LNCaP clone FGC (cell line): ENCODE results near the gene PRR14L.
"Not testable (repeated sequence)": the region's sequence is repeated elsewhere in the genome, so short reads cannot be mapped to it uniquely, and the experiment has no call there.

ENCODE experiments used
- DNase-seq: peaks from one replicate; pipeline ENCODE4 v3.0.0-alpha.2; 2011; ENCODE audit warnings: low read depth
- H3K4me3 ChIP-seq: 2 replicates; pipeline ENCODE4 v1.5.1; 2011; ENCODE audit warnings: mild to moderate bottlenecking, low read depth, low read length, control low read depth
- TF ChIP-seq, protein P1 (sequence below): IDR thresholded peaks from 2 replicates; pipeline ENCODE4 v1.5.1; 2012; ENCODE audit warnings: mild to moderate bottlenecking; ENCODE audit not compliant: control insufficient read depth, insufficient read depth; ENCODE audit errors: extremely low read depth

Gene PRR14L

DNA sequence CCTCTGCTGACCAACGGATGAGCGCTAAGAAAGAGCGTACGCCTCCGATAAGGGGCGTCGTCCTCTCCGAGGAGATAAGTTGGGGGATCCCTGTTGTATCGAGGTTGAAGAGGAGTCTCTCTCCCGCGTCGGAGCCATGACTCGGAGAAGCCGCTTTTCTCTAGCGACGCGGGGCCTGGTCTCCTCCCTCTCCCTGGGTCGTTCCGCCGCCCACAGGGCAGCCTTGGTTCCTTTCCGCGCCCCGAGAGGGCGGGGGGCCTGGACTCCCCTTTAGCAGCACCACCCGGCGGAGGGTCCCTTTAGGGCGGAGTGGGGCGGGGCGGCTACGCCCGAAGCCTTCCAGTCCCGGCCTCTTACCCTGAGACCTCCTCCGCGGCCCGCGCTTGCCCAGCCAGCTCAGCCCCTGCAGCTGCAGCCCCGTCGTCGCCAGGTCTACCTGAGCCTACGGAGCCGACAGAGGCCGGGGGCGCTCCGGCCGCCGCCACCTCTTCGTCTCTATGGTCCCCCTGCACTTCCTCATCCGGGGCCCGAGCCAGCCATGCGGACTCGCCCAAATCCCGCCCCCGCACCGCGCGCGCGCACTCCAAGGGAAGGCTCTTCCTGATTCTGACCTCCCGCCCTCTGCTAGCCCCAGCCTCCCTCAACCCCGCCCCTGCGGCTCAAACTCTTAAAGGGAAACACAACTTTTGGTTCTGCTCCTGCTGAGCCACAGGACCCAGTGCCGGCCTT lies at the start of gene PRR14L:
TSS of gene PRR14L (minus strand) at position 497 of the 729 bp plus-strand sequence. CDS start 11,272 bp downstream, outside the sequence.
- TF ChIP-seq, protein P1, sequence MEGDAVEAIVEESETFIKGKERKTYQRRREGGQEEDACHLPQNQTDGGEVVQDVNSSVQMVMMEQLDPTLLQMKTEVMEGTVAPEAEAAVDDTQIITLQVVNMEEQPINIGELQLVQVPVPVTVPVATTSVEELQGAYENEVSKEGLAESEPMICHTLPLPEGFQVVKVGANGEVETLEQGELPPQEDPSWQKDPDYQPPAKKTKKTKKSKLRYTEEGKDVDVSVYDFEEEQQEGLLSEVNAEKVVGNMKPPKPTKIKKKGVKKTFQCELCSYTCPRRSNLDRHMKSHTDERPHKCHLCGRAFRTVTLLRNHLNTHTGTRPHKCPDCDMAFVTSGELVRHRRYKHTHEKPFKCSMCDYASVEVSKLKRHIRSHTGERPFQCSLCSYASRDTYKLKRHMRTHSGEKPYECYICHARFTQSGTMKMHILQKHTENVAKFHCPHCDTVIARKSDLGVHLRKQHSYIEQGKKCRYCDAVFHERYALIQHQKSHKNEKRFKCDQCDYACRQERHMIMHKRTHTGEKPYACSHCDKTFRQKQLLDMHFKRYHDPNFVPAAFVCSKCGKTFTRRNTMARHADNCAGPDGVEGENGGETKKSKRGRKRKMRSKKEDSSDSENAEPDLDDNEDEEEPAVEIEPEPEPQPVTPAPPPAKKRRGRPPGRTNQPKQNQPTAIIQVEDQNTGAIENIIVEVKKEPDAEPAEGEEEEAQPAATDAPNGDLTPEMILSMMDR, result no peak
- DNase-seq, result peak; percentile 72
- peak within 1 kb of the TSS; percentile 96 for H3K4me3 ChIP-seq

DNA sequence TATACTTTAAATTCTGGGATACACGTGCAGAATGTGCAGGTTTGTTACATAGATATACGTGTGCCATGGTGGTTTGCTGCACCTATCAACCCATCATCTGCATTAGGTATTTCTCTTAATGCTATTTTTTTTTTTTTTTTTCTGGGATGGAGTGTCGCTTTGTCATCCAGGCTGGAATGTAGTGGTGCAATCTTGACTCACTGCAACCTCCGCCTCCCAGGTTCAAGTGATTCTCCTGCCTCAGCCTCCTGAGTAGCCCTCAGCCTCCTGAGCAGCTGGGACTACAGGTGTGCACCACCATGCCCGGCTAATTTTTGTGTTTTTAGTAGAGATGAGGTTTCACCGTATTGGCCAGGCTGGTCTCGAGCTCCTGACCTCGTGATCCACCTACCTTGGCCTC lies 49.4 kb upstream of the PRR14L start:
- not testable (repeated sequence) for H3K4me3 ChIP-seq, DNase-seq

DNA sequence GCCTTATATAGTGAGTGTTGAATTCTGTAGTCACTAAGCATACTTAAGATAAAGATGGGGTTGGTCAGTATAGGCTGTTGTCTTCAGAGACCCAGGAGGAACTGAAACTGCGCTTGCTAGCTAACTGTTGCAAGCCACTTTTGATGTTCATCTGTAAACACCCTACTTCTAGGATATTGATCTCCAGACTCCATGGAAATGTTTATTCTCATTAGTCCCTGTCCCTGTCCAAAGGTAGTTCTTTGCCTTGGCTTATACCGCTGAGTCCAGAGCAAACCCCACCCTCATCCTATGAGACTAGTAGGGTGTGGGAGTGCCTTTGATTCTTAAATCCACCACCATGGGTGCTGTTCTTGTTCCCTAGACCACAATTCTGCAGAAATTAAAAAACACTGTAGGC lies 40.3 kb upstream of the PRR14L start:
- DNase-seq, result no peak
- TF ChIP-seq, protein P1, result no peak

DNA sequence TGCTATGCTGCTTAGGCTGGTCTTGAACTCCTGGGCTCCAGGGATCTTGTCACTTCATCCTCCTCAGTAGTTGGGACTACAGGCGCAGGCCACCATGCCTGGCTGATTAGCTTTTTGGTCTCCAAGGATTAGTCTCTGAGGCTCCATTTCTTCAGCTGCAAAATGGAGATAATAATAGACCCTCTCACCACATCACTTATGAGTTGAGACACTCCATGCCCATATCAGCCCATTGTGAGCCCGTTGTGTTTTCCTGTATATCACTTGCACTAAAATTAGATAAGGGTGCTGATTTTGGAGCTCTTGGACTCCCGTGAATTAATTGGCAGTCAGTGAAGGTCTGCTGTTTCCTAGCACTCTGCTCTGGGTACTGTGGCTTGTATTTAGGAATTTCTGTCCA lies 39.9 kb upstream of the PRR14L start:
- no peak for DNase-seq
- TF ChIP-seq, protein P1, result no peak

More for the DNA sequence above, 40.3 kb upstream of the PRR14L start:
- no peak overlapping the region for H3K4me3 ChIP-seq

DNA sequence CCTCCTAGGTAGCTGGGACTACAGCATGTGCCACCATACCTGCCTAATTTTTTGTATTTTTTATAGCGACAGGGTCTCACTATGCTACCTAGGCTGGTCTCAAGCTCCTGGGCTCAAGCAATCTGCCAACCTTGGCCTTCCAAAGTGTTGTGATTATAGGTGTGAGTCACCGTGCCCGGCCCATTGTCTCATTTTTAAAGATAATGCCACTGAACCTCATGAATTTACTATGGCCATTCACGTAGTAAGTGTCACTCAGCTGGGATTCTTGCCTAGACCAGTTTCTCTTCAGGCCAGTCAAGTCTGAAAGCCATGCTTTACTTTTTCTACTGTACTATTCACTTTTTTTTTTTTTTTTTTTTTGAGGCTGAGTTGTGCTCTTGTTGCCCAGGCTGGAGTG lies 26.3 kb upstream of the PRR14L start:
- TF ChIP-seq, protein P1, result no peak
- H3K4me3 ChIP-seq, result no peak overlapping the region

More for the DNA sequence above, 39.9 kb upstream of the PRR14L start:
- H3K4me3 ChIP-seq, result no peak overlapping the region

DNA sequence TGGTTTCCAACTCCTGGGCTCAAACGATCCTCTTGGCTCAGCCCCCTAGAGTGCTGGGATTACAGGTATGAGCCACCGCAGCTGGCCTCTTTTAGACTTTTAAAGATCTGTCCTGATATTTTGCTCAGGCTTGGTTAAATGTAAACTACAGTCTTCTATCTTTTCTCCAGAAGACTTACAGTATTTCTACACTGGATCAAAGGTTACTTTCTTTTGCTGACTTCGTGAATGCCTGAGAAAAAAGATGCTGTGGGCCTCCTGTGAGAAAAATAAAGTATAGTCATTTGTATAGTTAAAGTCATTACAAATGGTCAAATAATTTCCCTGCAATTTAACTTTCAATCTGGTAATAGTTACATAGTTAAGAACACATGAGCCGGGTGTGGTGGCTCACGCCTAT lies 23.5 kb upstream of the PRR14L start:
- DNase-seq, result no peak
- TF ChIP-seq, protein P1, result no peak
- no peak overlapping the region for H3K4me3 ChIP-seq

More for the DNA sequence above, 26.3 kb upstream of the PRR14L start:
- DNase-seq, result no peak

DNA sequence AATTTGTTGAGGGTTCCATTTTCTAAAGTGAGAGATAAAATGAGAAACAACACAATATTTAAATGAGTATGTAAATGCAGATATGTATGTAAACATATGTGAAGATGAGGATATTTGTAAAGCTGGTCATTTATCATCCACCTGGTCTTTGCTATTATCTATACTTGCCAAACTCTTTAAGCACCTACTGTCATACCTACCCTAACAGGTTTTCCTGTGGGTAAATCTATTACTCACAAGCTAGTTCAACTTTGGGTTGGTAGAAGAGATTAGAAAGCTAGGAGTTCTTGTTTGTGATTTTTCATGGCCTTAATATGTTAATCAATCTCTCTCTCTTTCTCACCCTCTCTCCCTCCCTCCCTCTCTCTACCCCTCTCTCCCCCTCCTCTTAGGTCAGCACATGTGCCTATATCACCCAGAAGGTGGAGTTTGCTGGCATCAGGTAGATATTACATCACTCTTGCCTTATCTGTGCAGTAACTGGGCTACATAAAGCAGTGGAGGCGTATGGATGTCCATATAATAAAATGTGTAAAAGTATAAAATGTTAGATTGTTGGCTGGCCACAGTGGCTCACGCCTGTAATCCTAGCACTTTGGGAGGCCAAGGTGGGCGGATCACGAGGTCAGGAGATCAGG lies 18.6 kb upstream of the PRR14L start:
- TF ChIP-seq, protein P1, result no peak
- DNase-seq, result no peak
- no peak overlapping the region for H3K4me3 ChIP-seq
